Subcutaneous abdominal adipose tissue (tissue), 5 donors: Measurements from ENCODE around the gene DIP2C.

Source experiments
- H3K27ac ChIP-seq: one replicate; pipeline ENCODE4 v1.7.0; 2013; ENCODE audit warnings: low read depth, mild to moderate bottlenecking, inconsistent platforms, low read length, moderate library complexity
- H3K27me3 ChIP-seq, 5 donors: one replicate each; pipeline ENCODE4 v1.7.0; 2013; ENCODE audit warnings: low read length in 5 of 5, inconsistent platforms in 1 of 5; ENCODE audit not compliant: control insufficient read depth in 5 of 5, insufficient read depth in 4 of 5
- H3K36me3 ChIP-seq, 5 donors: one replicate each; pipeline ENCODE4 v1.7.0; 2013; ENCODE audit warnings: low read length in 5 of 5; ENCODE audit not compliant: control insufficient read depth in 5 of 5, insufficient read depth in 5 of 5
- H3K4me1 ChIP-seq, 5 donors: one replicate each; pipeline ENCODE4 v1.7.0; 2013; ENCODE audit warnings: low read length in 5 of 5, mild to moderate bottlenecking in 3 of 5, moderate library complexity in 1 of 5; ENCODE audit not compliant: control insufficient read depth in 5 of 5, insufficient read depth in 5 of 5
- H3K4me3 ChIP-seq, 5 donors: one replicate each; pipeline ENCODE4 v1.7.0; 2013; ENCODE audit warnings: low read length in 5 of 5, low read depth in 1 of 5
- H3K9ac ChIP-seq, 5 donors: one replicate each; pipeline ENCODE4 v1.7.0; 2013; ENCODE audit warnings: low read length in 5 of 5, mild to moderate bottlenecking in 4 of 5, moderate library complexity in 3 of 5
- H3K9me3 ChIP-seq, 5 donors: one replicate each; pipeline ENCODE4 v1.7.0; 2013; ENCODE audit warnings: low read length in 5 of 5; ENCODE audit not compliant: control insufficient read depth in 5 of 5
- donor health status: healthy.
- donor health status: healthy.
- donor health status: healthy.
- donor health status: healthy.
- donor health status: healthy.

DIP2C gene, protein sequence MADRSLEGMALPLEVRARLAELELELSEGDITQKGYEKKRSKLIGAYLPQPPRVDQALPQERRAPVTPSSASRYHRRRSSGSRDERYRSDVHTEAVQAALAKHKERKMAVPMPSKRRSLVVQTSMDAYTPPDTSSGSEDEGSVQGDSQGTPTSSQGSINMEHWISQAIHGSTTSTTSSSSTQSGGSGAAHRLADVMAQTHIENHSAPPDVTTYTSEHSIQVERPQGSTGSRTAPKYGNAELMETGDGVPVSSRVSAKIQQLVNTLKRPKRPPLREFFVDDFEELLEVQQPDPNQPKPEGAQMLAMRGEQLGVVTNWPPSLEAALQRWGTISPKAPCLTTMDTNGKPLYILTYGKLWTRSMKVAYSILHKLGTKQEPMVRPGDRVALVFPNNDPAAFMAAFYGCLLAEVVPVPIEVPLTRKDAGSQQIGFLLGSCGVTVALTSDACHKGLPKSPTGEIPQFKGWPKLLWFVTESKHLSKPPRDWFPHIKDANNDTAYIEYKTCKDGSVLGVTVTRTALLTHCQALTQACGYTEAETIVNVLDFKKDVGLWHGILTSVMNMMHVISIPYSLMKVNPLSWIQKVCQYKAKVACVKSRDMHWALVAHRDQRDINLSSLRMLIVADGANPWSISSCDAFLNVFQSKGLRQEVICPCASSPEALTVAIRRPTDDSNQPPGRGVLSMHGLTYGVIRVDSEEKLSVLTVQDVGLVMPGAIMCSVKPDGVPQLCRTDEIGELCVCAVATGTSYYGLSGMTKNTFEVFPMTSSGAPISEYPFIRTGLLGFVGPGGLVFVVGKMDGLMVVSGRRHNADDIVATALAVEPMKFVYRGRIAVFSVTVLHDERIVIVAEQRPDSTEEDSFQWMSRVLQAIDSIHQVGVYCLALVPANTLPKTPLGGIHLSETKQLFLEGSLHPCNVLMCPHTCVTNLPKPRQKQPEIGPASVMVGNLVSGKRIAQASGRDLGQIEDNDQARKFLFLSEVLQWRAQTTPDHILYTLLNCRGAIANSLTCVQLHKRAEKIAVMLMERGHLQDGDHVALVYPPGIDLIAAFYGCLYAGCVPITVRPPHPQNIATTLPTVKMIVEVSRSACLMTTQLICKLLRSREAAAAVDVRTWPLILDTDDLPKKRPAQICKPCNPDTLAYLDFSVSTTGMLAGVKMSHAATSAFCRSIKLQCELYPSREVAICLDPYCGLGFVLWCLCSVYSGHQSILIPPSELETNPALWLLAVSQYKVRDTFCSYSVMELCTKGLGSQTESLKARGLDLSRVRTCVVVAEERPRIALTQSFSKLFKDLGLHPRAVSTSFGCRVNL (N-terminal part only)

DNA sequence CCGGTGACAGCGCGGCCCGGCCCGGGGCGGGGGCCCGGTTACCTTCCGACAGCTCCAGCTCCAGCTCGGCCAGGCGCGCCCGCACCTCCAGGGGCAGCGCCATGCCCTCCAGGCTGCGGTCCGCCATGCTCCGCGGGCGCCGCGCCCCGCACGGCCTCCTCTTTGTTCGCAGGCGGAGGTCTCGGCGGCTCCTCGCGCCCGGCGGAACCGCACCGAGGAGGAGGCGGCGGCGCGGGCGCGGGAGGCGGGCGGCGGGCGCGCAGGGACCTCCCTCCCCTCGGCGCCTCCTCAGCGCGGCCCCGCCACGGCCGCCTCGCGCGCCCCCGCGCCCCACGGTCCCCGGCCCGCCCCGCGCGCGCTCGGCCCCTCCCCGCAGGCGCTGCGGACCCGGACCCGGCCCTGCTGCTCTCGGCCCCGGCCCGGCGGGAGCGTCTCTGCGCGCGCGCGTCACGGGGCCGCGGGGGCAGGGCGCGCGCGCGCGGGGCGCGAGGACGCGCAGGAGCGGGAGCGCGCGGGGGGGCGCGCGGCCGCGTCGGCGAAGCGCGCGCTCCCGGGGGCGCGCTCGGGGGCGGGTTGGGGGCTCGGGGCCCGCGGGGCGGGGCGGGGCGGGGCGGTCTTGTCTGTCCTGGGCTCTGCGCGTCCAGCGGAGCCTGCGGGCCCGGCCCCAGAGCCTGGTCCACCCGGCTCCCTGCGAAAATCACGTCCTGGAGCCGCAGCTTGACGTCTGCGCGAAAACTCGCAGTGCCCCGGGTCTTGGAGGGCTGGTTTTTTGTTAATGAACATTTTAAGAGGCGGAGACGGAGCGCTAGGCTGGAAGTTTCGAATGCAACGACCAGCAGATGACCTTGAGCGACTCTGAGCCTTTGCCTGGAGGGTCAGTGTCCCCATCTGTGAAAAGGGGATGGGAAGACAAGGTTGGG is at the start of gene DIP2C:
TSS of gene DIP2C (minus strand) at position 217 of the 920 bp plus-strand sequence. CDS start at position 127, 90 bp downstream.
- peak within 1 kb of the TSS in 4 of 5 donors; percentile 63 to 77 (median 72) for H3K9ac ChIP-seq
- H3K4me1 ChIP-seq = peaks cover 5 to 26% (median 23%) of the 10 kb centered on the region in 5 donors
- H3K36me3 ChIP-seq = no peaks in the 10 kb centered on the region
- H3K27ac ChIP-seq = peak within 1 kb of the TSS; percentile 81
- peaks cover 0 to 4% (median 2%) of the 10 kb centered on the region in 5 donors for H3K27me3 ChIP-seq
- peak within 1 kb of the TSS; percentile 73 to 80 (median 74) for H3K4me3 ChIP-seq
- no peaks in the 10 kb centered on the region for H3K9me3 ChIP-seq

DNA sequence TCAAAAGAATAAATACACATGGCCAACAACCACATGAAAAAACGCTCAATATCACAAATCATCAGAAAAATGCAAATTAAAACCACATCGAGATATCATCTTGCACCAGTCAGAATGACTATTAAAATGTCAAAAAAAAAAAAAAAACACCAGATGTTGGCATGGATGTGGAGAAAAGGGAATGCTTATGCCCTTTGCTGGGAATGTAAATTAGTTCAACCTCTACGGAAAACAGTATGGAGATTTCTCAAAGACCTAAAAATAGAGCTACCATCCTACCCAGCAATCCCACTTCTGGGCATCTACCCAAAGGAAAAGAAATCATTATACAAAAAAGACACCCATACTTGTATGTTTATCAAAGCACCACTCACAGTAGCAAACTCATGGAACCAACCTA is 45.0 kb upstream of the DIP2C start:
- Histone ChIP-seq H3K27ac (no peak overlapping the region), H3K36me3 (no peaks in the 10 kb centered on the region), H3K4me3 (no peak overlapping the region), H3K4me1 (no peaks in the 10 kb centered on the region), H3K9ac (no peak overlapping the region), H3K9me3 (peaks cover 0 to 7% (median 0%) of the 10 kb centered on the region in 5 donors), H3K27me3 (peaks cover 0 to 9% (median 6%) of the 10 kb centered on the region in 5 donors)

DNA sequence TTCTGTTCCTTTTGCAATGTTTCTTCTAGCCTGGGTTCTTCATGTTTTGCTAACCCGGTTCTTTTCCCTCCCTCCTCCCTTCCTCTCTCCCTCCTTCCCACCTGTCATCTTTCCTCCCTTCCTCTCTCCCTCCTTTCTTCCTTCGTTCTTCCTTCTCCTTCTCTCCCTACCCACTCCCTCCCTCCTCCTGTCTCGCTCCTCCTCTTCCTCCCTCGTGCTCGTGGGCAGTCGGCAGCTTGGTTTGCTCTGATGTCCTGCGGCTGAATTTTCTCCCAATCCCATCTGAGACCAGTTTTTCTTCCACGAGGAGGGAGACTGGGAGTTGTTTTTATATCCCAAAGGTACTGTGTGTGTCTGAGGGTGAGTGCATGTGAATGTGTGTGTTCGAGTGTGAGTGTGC is 43.6 kb upstream of the DIP2C start:
- Histone ChIP-seq H3K27me3 (peaks cover 0 to 6% (median 4%) of the 10 kb centered on the region in 5 donors), H3K27ac (no peak overlapping the region), H3K4me1 (no peaks in the 10 kb centered on the region), H3K36me3 (no peaks in the 10 kb centered on the region), H3K4me3 (no peak overlapping the region), H3K9ac (no peak overlapping the region), H3K9me3 (peaks cover 0 to 7% (median 0%) of the 10 kb centered on the region in 5 donors)

DNA sequence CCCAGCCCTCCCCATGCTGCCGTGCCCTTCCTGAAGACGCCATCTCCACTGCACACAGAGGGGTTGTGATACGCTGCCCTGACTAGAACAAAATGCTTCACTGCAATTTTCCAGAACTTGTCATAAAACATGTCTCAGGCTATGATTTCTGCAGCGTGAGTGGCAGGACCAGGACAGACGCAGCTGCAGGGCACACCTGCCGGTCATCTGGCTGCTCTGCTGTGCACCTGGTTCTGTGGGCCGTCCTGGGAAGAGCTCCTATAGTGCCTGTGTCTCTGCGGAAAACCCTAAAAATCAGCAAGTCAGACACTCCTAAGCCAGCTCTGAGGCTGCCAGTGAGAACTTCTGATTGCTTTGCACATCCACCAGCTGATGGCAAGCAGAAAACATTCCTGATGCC is 39.7 kb upstream of the DIP2C start:
- Histone ChIP-seq H3K4me1 (peaks cover 0 to 10% (median 9%) of the 10 kb centered on the region in 5 donors), H3K9ac (no peak overlapping the region), H3K9me3 (peaks cover 0 to 4% (median 0%) of the 10 kb centered on the region in 5 donors), H3K4me3 (no peak overlapping the region), H3K27me3 (peaks cover 0 to 6% (median 6%) of the 10 kb centered on the region in 5 donors), H3K36me3 (no peaks in the 10 kb centered on the region), H3K27ac (no peak overlapping the region)

DNA sequence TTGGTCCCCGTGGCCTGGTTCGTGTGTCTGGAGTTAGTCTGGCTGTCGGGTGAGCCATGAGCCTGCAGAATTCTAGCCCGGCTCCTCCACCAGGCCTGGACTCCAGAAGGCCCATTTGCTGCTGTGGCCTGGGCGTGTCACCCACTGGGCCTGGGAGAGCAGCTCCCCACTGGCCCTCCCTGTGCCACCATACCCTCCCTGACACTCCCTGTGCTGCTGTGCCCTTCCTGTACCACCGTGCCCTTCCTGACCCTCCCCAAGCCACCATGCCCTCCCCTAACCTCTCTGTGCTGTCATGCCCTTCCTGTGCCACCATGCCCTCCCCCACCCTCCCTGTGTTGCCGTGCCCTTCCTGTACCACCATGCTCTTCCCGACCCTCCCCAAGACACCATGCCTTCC is 39.1 kb upstream of the DIP2C start:
- no peak overlapping the region for H3K4me3 ChIP-seq
- H3K27me3 ChIP-seq = peaks cover 0 to 10% (median 6%) of the 10 kb centered on the region in 5 donors
- peaks cover 0 to 3% (median 0%) of the 10 kb centered on the region in 5 donors for H3K36me3 ChIP-seq
- no peak overlapping the region for H3K27ac ChIP-seq
- H3K9ac ChIP-seq = no peak overlapping the region
- peaks cover 0 to 5% (median 0%) of the 10 kb centered on the region in 5 donors for H3K9me3 ChIP-seq
- peaks cover 6 to 10% (median 9%) of the 10 kb centered on the region in 5 donors for H3K4me1 ChIP-seq

DNA sequence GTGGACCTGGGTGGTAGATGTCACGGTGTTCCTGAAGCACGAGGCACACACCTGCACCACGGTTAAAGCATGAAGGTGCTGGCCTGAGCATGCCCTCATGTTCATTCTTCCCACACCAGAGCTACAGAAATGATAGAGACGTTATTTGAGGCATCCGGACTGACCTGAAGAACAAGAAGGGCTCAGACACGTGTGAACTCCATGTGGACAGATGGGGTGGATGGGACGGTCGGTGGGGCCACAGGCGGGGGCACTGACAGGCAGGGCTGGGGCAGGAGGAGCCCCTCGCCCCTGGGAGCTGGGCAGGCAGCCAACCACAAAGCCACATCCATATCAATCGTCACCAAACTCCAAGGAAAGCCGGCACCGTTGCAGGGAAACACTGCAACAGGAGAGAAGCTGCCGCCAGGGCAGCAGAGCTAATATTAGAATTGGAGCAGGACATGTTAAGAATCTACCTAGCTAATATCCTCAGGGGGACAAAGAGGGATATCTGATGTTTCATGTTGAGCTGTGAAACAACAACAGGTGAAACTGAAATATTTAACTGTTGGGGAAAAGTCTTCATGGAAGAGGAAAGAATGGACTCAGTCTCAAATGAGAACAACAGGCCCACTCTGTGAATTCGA is 37.8 kb upstream of the DIP2C start:
- peaks cover 0 to 5% (median 0%) of the 10 kb centered on the region in 5 donors for H3K9me3 ChIP-seq
- no peak overlapping the region for H3K4me3 ChIP-seq

DNA sequence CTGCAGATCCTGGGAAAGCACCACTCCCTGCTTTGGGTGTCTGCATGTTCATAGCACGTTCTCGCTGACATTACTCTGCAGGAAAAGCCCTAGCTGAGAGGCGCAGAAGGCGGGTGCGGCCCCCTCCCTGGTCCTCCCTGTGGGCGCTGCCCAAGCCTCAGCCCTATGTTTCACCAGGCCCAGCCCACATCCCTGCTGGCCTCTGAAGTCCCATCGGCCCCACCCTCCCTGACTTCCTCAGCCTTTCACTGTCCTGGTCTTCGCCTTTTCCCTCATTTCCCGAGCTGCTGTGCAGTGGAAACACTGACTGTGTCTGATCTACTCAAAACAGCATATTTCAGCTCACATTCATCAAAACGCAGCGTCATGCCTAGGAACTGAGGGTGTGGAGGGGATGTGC is 36.3 kb upstream of the DIP2C start:
- Histone ChIP-seq H3K4me1 (peaks cover 9 to 14% (median 9%) of the 10 kb centered on the region in 5 donors), H3K27ac (no peak overlapping the region), H3K4me3 (peak overlapping the region in 4 of 5 donors; percentile 13 to 47 (median 34)), H3K27me3 (peaks cover 0 to 16% (median 0%) of the 10 kb centered on the region in 5 donors), H3K36me3 (peaks cover 0 to 3% (median 0%) of the 10 kb centered on the region in 5 donors), H3K9me3 (peaks cover 0 to 5% (median 0%) of the 10 kb centered on the region in 5 donors), H3K9ac (peak overlapping the region in 4 of 5 donors; percentile 12 to 62 (median 32))

More for the DNA sequence above, 37.8 kb upstream of the DIP2C start:
- Histone ChIP-seq H3K27ac (no peak overlapping the region), H3K4me1 (peaks cover 9 to 14% (median 9%) of the 10 kb centered on the region in 5 donors), H3K36me3 (peaks cover 0 to 3% (median 0%) of the 10 kb centered on the region in 5 donors), H3K9ac (no peak overlapping the region), H3K27me3 (peaks cover 0 to 16% (median 4%) of the 10 kb centered on the region in 5 donors)

DNA sequence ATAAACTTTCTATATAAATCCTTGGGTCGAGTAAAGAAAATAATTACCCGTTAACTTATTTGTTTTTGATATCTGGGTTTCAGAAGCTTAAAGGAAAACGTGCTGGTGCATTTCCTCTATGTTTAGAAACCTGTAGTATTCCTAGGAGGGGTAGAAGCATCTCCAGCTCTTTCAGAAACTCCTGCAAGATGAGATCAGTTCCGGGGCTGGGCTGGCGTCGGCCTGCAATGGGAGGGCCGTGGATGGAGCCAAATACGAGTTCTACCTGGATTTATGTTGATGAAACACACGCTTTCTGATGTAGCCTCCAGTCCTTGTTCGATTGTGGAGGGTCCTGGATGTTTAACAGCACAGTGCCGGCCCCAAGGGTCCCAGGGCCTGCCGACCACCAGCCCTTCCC is 35.8 kb upstream of the DIP2C start:
- Histone ChIP-seq H3K4me1 (peaks cover 9 to 14% (median 9%) of the 10 kb centered on the region in 5 donors), H3K9ac (peak overlapping the region in 1 of 5 donors; percentile 12), H3K27ac (no peak overlapping the region), H3K36me3 (peaks cover 0 to 3% (median 0%) of the 10 kb centered on the region in 5 donors), H3K27me3 (peaks cover 0 to 18% (median 0%) of the 10 kb centered on the region in 5 donors), H3K9me3 (peaks cover 0 to 5% (median 0%) of the 10 kb centered on the region in 5 donors), H3K4me3 (peak overlapping the region in 4 of 5 donors; percentile 13 to 47 (median 34))
